Central memory CD8-positive, alpha-beta T cell (primary cell): ENCODE data around the gene FBXW8.

Source experiments
- ATAC-seq: fragments of 150-1000 bp; cut with Tn5 transposase; replicated peaks from 2 replicates; pipeline ENCODE4 v1.10.0; 2022; ENCODE audit warnings: mild to moderate bottlenecking, moderate FRiP score, moderate number of reproducible peaks; ENCODE audit not compliant: poor library complexity, severe bottlenecking; ENCODE audit errors: extremely low read depth
- DNase-seq, 2 donors: peaks; one replicate each; pipeline ENCODE4 v3.0.0; 2021; ENCODE audit warnings: low spot score in 2 of 2
- H3K27ac Mint-ChIP-seq: one replicate; pipeline ENCODE4 v1.8.0; 2022; ENCODE audit warnings: low read depth, mild to moderate bottlenecking, moderate library complexity, mixed read lengths
- H3K27me3 Mint-ChIP-seq: one replicate; pipeline ENCODE4 v1.8.0; 2022; ENCODE audit warnings: mixed read lengths
- H3K36me3 Mint-ChIP-seq: one replicate; pipeline ENCODE4 v1.8.0; 2022; ENCODE audit warnings: mild to moderate bottlenecking, moderate library complexity, mixed read lengths; ENCODE audit not compliant: insufficient read depth
- H3K4me1 Mint-ChIP-seq: one replicate; pipeline ENCODE4 v1.8.0; 2022; ENCODE audit warnings: mixed read lengths
- H3K4me3 Mint-ChIP-seq: one replicate; pipeline ENCODE4 v1.8.0; 2022; ENCODE audit warnings: mild to moderate bottlenecking, moderate library complexity, mixed read lengths
- H3K9me3 Mint-ChIP-seq: one replicate; pipeline ENCODE4 v1.8.0; 2022; ENCODE audit warnings: mixed read lengths

The FBXW8 gene

GRCh38 chr12:117063162-117063911, 152.6 kb downstream of the FBXW8 start:
- ATAC-seq (peak; percentile 84), DNase-seq (peak; percentile 18)
- H3K27ac Mint-ChIP-seq = peak overlapping the region; percentile 76
- H3K4me3 Mint-ChIP-seq = peak overlapping the region; percentile 68
- no peaks in the 10 kb centered on the region for H3K36me3 Mint-ChIP-seq
- H3K4me1 Mint-ChIP-seq = peaks cover 57% of the 10 kb centered on the region
- H3K9me3 Mint-ChIP-seq = no peaks in the 10 kb centered on the region
- H3K27me3 Mint-ChIP-seq = no peaks in the 10 kb centered on the region

GRCh38 chr12:117064049-117064448, 153.3 kb downstream of the FBXW8 start:
- DNase-seq = no peak
- H3K4me1 Mint-ChIP-seq = peaks cover 52% of the 10 kb centered on the region
- peak overlapping the region; percentile 76 for H3K27ac Mint-ChIP-seq
- peak overlapping the region; percentile 68 for H3K4me3 Mint-ChIP-seq
- no peaks in the 10 kb centered on the region for H3K27me3 Mint-ChIP-seq
- no peaks in the 10 kb centered on the region for H3K9me3 Mint-ChIP-seq
- no peaks in the 10 kb centered on the region for H3K36me3 Mint-ChIP-seq
- no peak for ATAC-seq

GRCh38 chr12:117064596-117064995, 153.8 kb downstream of the FBXW8 start:
- H3K27me3 Mint-ChIP-seq = no peaks in the 10 kb centered on the region
- peak overlapping the region; percentile 76 for H3K27ac Mint-ChIP-seq
- peaks cover 1% of the 10 kb centered on the region for H3K36me3 Mint-ChIP-seq
- no peaks in the 10 kb centered on the region for H3K9me3 Mint-ChIP-seq
- peaks cover 51% of the 10 kb centered on the region for H3K4me1 Mint-ChIP-seq
- DNase-seq (no peak), ATAC-seq (no peak)
- H3K4me3 Mint-ChIP-seq = no peak overlapping the region

GRCh38 chr12:117067016-117067415, 156.3 kb downstream of the FBXW8 start:
- ATAC-seq = no peak
- Mint-ChIP-seq H3K36me3 (peaks cover 1% of the 10 kb centered on the region), H3K27me3 (no peaks in the 10 kb centered on the region), H3K27ac (no peak overlapping the region), H3K4me1 (peaks cover 47% of the 10 kb centered on the region), H3K4me3 (no peak overlapping the region), H3K9me3 (no peaks in the 10 kb centered on the region)
- no peak for DNase-seq

- peaks cover 45% of the 10 kb centered on the region for H3K4me1 Mint-ChIP-seq
- H3K27me3 Mint-ChIP-seq = no peaks in the 10 kb centered on the region
- H3K4me3 Mint-ChIP-seq = no peak overlapping the region
- no peaks in the 10 kb centered on the region for H3K9me3 Mint-ChIP-seq
- peaks cover 1% of the 10 kb centered on the region for H3K36me3 Mint-ChIP-seq
- no peak overlapping the region for H3K27ac Mint-ChIP-seq
- DNase-seq = no peak
- ATAC-seq = no peak
Observed at GRCh38 chr12:117067638-117068037, 156.9 kb downstream of the FBXW8 start.

- H3K4me1 Mint-ChIP-seq = peaks cover 36% of the 10 kb centered on the region
- no peak overlapping the region for H3K4me3 Mint-ChIP-seq
- ATAC-seq = no peak
- H3K9me3 Mint-ChIP-seq = no peaks in the 10 kb centered on the region
- no peaks in the 10 kb centered on the region for H3K27me3 Mint-ChIP-seq
- no peak overlapping the region for H3K27ac Mint-ChIP-seq
- DNase-seq = no peak
- peaks cover 1% of the 10 kb centered on the region for H3K36me3 Mint-ChIP-seq
Observed at GRCh38 chr12:117068492-117068891, 157.7 kb downstream of the FBXW8 start.

- no peaks in the 10 kb centered on the region for H3K27me3 Mint-ChIP-seq
- DNase-seq (no peak), ATAC-seq (no peak)
- H3K4me3 Mint-ChIP-seq = no peak overlapping the region
- H3K4me1 Mint-ChIP-seq = peaks cover 29% of the 10 kb centered on the region
- peaks cover 1% of the 10 kb centered on the region for H3K36me3 Mint-ChIP-seq
- H3K9me3 Mint-ChIP-seq = no peaks in the 10 kb centered on the region
- no peak overlapping the region for H3K27ac Mint-ChIP-seq
Observed at GRCh38 chr12:117069101-117069797, 158.5 kb downstream of the FBXW8 start.

GRCh38 chr12:117069926-117070900, 159.5 kb downstream of the FBXW8 start:
- DNase-seq = no peak

GRCh38 chr12:117071009-117071408, 160.3 kb downstream of the FBXW8 start:
- ATAC-seq (no peak), DNase-seq (no peak)
- Mint-ChIP-seq H3K4me3 (no peak overlapping the region), H3K27ac (no peak overlapping the region), H3K4me1 (peaks cover 12% of the 10 kb centered on the region), H3K36me3 (peaks cover 1% of the 10 kb centered on the region), H3K27me3 (no peaks in the 10 kb centered on the region), H3K9me3 (no peaks in the 10 kb centered on the region)

More at GRCh38 chr12:117069926-117070900, 159.5 kb downstream of the FBXW8 start:
- Mint-ChIP-seq H3K9me3 (no peaks in the 10 kb centered on the region), H3K4me3 (no peak overlapping the region), H3K4me1 (peaks cover 19% of the 10 kb centered on the region), H3K27ac (no peak overlapping the region), H3K27me3 (no peaks in the 10 kb centered on the region), H3K36me3 (peaks cover 1% of the 10 kb centered on the region)
- no peak for ATAC-seq

- no peak for ATAC-seq
- DNase-seq = no peak
- peaks cover 12% of the 10 kb centered on the region for H3K4me1 Mint-ChIP-seq
- peaks cover 1% of the 10 kb centered on the region for H3K36me3 Mint-ChIP-seq
- no peak overlapping the region for H3K27ac Mint-ChIP-seq
- H3K9me3 Mint-ChIP-seq = no peaks in the 10 kb centered on the region
- H3K4me3 Mint-ChIP-seq = no peak overlapping the region
- no peaks in the 10 kb centered on the region for H3K27me3 Mint-ChIP-seq
Observed at GRCh38 chr12:117072106-117072505, 161.4 kb downstream of the FBXW8 start.

- Mint-ChIP-seq H3K4me3 (no peak overlapping the region), H3K27ac (no peak overlapping the region), H3K27me3 (no peaks in the 10 kb centered on the region), H3K9me3 (no peaks in the 10 kb centered on the region), H3K4me1 (peaks cover 19% of the 10 kb centered on the region), H3K36me3 (peaks cover 1% of the 10 kb centered on the region)
- DNase-seq (no peak), ATAC-seq (no peak)
Observed at GRCh38 chr12:117072736-117073490, 162.2 kb downstream of the FBXW8 start.

- DNase-seq = no peak
- Mint-ChIP-seq H3K4me1 (peaks cover 19% of the 10 kb centered on the region), H3K27me3 (no peaks in the 10 kb centered on the region), H3K36me3 (peaks cover 1% of the 10 kb centered on the region), H3K4me3 (no peak overlapping the region), H3K9me3 (no peaks in the 10 kb centered on the region), H3K27ac (no peak overlapping the region)
- no peak for ATAC-seq
Observed at GRCh38 chr12:117073611-117074010, 162.9 kb downstream of the FBXW8 start.
